Right atrium auricular region (tissue), 2 donors: ENCODE data around the gene CARNS1. TPM values are rescaled to one million over a fixed set of nuclear protein-coding genes. Genes with fewer than 3 reads are reported as not detected.

Experiments
- DNase-seq: peaks from one replicate; pipeline ENCODE4 v3.0.0-alpha.2; 2019; ENCODE audit warnings: low spot score
- H3K27ac ChIP-seq, 2 donors: fragments of 200-600 bp; sonication (generic); 1 replicate in 1 of 2; 2 replicates in 1 of 2; pipeline ENCODE4 v1.5.1; 2016 to 2019
- H3K27me3 ChIP-seq, 2 donors: fragments of 200-600 bp; sonication (generic); one replicate each; pipeline versions ENCODE4 v1.5.1 to v1.6.0; 2017 to 2019
- H3K36me3 ChIP-seq: fragments of 200-600 bp; sonication (generic); one replicate; pipeline ENCODE4 v1.5.1; 2016
- H3K4me1 ChIP-seq, 2 donors: fragments of 200-600 bp; sonication (generic); one replicate each; pipeline versions ENCODE4 v1.5.1 to v1.6.0; 2017 to 2019
- H3K4me3 ChIP-seq, 2 donors: fragments of 200-600 bp; sonication (generic); 1 replicate in 1 of 2; 2 replicates in 1 of 2; pipeline ENCODE4 v1.5.1; 2017 to 2019; ENCODE audit warnings: mild to moderate bottlenecking in 1 of 2, moderate library complexity in 1 of 2
- H3K9me3 ChIP-seq, 2 donors: fragments of 200-600 bp; sonication (generic); one replicate each; pipeline ENCODE4 v1.5.1; 2019
- total RNA-seq, 2 donors: library from RNA; depleted of rRNA; stranded (reverse); fragments of >200 nt; gene quantifications; one replicate each; pipeline ENCODE4 v1.1.0, GENCODE V29; 2016
- TF ChIP-seq, protein P1 (sequence below), 2 donors: fragments of 200-600 bp; sonication (generic); IDR thresholded peaks; one replicate each; pipeline ENCODE4 v1.5.1; 2019; ENCODE audit warnings: antibody characterized with exemption in 2 of 2

CARNS1 gene
- total RNA-seq, 2 donors from 2014 or later, result 9.7 to 9.9 TPM

DNA sequence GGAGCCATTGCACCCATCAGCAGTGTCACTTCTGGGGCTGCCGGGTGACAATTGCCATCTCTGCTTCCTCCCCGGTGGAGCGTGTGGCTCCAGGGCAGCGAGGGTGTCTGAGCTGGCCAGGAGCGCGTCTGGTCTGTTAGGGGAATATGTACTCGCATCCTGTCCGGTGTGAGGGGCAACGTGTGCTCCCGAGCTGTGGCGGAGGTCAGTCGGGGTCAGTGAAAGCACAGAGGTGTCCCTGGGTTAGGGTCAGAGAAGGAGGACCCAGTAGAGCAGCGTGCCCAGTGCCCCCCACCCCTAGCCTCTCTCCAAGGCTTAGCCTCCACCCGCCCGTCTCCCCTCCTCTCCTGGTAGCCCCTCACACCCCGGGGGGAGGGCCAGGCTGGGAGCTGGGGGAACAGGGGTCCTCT lies 43.6 kb upstream of the CARNS1 start:
- Histone ChIP-seq H3K9me3 (no peaks in the 10 kb centered on the region), H3K27me3 (no peaks in the 10 kb centered on the region), H3K36me3 (no peaks in the 10 kb centered on the region), H3K27ac (peak overlapping the region; percentile 89 to 93), H3K4me3 (peak overlapping the region; percentile 74 to 77), H3K4me1 (peaks cover 0 to 62% of the 10 kb centered on the region in 2 donors)
- no peak for DNase-seq
- TF ChIP-seq, protein P1, sequence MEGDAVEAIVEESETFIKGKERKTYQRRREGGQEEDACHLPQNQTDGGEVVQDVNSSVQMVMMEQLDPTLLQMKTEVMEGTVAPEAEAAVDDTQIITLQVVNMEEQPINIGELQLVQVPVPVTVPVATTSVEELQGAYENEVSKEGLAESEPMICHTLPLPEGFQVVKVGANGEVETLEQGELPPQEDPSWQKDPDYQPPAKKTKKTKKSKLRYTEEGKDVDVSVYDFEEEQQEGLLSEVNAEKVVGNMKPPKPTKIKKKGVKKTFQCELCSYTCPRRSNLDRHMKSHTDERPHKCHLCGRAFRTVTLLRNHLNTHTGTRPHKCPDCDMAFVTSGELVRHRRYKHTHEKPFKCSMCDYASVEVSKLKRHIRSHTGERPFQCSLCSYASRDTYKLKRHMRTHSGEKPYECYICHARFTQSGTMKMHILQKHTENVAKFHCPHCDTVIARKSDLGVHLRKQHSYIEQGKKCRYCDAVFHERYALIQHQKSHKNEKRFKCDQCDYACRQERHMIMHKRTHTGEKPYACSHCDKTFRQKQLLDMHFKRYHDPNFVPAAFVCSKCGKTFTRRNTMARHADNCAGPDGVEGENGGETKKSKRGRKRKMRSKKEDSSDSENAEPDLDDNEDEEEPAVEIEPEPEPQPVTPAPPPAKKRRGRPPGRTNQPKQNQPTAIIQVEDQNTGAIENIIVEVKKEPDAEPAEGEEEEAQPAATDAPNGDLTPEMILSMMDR (IDR thresholded peaks at IDR 0.05), result no peak

DNA sequence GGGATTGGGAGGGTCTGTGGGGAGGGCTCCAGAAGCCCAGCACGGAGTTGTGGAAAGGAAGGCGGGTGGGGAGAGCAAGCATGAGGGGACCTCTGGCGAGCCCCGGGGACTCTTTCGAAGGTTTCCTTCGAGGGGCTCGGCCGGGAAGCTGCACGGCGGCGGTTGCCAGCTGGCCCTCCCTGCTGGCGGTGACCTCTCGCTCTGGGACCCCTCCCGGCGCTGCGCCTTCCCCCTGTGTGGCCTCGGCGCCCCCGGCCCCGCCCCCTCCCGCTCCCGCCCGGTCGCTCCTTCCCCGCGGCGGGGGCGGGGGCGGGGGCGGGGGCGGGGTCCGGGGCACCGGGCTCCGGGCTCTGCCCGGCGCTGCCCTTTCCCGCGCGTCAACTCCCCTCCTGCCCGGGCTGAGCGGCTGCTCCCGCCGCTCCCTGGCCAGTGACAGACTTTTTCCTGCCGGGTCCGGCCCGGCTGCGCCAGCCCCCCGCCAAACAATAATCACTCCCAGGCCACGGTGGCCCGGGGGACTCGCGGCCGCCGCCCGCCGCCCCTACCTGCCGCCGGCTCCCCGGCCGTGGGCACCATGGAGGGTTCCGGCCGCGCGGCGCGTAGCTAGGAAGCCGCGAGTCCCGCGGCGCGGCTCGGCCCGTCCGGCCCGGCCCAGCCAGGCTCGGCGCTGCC lies 43.0 kb upstream of the CARNS1 start:
- no peak for DNase-seq

DNA sequence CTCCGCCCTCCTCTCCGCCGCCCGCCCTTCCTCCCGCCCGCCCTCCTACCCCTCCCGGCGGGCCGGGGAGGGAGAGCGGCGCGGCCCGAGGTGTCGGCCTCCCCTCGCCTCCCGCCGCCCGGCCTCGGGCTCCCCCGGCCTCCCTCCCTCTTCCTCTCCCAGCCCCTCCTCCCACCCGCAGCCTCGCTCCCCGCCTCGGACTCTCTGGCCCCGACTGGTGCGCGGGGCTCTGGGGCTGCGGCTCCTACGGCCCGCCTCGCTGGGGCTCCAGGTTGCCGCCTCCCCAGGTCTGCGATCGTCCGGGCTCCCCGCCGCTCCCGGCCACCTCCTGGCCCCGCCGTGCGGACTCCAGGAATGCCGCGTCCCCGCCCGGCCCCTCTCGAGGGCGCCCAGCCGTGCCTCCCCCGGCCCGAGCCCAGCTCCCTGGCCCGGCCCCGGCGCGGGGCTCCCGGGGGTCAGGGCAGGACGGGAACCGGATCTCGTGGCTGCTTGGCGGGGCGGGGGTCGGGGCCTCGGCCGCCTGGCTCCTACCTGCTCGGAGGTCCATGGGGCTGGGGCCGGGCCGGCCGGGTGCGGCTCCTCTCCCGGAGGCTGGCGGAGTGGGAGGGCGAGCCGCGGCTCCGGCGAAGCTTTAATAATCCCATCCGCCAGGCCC lies 42.4 kb upstream of the CARNS1 start, which contains the start of gene CLCF1:
CLCF1 (minus strand) TSS at position 606 of the 655 bp plus-strand sequence; CDS start at position 547, 59 bp downstream.
- no peaks in the 10 kb centered on the region for H3K27me3 ChIP-seq
- H3K36me3 ChIP-seq, result no peaks in the 10 kb centered on the region
- TF ChIP-seq, protein P1 (IDR thresholded peaks at IDR 0.05), result no peak
- H3K4me1 ChIP-seq, result peaks cover 0 to 50% of the 10 kb centered on the region in 2 donors
- DNase-seq, result no peak
- peak within 1 kb of the TSS; percentile 89 to 93 for H3K27ac ChIP-seq
- peak within 1 kb of the TSS; percentile 74 to 77 for H3K4me3 ChIP-seq
- H3K9me3 ChIP-seq, result no peaks in the 10 kb centered on the region

More for the DNA sequence above, 43.0 kb upstream of the CARNS1 start:
- TF ChIP-seq, protein P1 (IDR thresholded peaks at IDR 0.05), result no peak
- peaks cover 0 to 56% of the 10 kb centered on the region in 2 donors for H3K4me1 ChIP-seq
- H3K4me3 ChIP-seq, result peak overlapping the region; percentile 74 to 77
- H3K9me3 ChIP-seq, result no peaks in the 10 kb centered on the region
- peak overlapping the region; percentile 89 to 93 for H3K27ac ChIP-seq
- no peaks in the 10 kb centered on the region for H3K36me3 ChIP-seq
- no peaks in the 10 kb centered on the region for H3K27me3 ChIP-seq

DNA sequence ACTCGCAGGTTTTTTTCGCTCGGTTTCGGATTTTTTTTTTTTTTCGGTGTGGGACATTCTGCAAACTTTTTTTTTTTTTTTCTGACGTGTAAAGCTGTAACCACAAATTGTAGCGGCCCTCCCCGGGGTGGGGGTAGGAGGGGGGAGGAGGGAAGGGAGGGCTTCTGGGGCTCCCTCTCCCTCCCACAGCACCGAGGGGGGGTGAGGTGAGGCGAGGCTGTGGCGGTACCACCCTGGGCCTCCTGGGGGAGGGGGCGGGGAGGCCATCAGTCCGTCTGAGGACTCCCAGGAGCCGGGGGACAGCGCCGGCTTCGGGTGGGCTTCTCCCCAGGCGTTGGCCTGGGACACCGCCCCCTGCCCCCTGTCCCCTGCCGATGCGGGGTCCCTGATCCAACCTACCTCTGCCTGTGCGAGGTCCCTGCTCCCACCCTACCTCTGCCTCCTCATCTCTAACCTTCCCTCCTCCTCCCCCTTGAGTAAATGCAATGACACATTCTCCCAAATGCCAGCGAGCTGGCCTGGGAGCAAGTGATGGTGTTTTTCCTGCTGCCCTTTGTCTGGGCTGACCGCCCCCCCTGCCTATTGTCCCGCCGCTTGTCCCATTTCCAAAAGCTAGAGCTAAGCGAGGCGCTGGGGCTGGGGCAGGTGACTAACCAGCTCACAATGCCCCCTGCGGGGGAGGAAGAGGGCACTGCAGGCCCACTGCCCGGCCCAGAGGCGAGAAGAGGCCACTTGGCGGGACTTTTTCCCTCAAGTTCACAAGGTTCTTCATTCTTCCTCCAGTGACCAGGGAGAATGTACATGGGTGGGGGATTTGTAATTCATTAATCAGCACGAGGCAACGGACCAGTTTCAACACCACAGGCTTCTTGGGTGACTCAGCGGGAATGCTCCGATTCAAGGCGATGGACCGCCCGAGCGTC lies 41.6 kb upstream of the CARNS1 start:
- TF ChIP-seq, protein P1 (IDR thresholded peaks at IDR 0.05), result peak; percentile 24 to 72
- Histone ChIP-seq H3K36me3 (no peaks in the 10 kb centered on the region), H3K4me3 (peak overlapping the region; percentile 74 to 77), H3K9me3 (no peaks in the 10 kb centered on the region), H3K27ac (peak overlapping the region; percentile 89 to 93), H3K4me1 (peaks cover 0 to 44% of the 10 kb centered on the region in 2 donors), H3K27me3 (no peaks in the 10 kb centered on the region)
- peak; percentile 94 for DNase-seq

DNA sequence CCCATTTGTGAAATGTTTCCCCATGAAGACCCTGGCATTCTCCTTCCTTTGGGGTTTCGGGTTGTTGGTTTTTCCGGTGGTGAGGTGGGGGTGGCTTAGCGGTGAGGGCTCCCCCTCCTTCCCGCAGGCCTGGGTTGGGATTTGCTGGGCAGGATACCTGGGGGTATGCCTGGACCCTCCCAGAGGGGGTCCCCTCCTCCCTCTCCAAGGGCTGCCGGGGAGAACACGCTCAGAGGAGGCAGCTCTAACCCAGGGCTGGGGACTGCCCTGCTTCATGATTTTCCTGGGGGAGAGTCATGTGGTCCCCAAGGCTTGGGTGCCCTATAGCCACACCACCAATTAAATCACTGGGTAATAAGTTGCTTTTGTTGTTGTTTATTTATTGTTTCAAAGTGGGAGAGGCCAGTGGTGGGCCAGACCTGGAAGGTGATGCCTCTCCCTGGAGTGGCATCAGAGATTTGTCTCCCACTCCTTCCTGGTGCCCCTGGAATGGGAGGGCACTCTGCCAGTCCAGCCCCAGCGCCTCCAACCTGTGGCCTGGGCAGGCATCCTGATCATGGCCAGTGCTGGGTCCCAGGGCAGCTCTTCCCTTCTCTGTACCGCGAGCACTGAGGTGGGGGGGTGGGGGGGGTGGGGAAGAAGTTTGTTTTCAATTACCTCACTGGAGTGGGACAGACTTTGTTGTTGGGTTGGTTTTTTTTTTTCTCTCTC lies 40.8 kb upstream of the CARNS1 start:
- peak overlapping the region in 1 of 2 donors; percentile 77 for H3K4me3 ChIP-seq
- no peak for DNase-seq
- peak overlapping the region; percentile 89 to 93 for H3K27ac ChIP-seq
- peaks cover 0 to 44% of the 10 kb centered on the region in 2 donors for H3K4me1 ChIP-seq
- no peaks in the 10 kb centered on the region for H3K36me3 ChIP-seq
- TF ChIP-seq, protein P1 (IDR thresholded peaks at IDR 0.05), result no peak
- H3K27me3 ChIP-seq, result no peaks in the 10 kb centered on the region
- H3K9me3 ChIP-seq, result no peaks in the 10 kb centered on the region
